HG03095 (cell line): ENCODE results near the gene FHAD1.

ENCODE experiments used
- ATAC-seq: cut with Tn5 transposase; IDR thresholded peaks from one replicate; pipeline ENCODE4 v1.9.1; 2021; ENCODE audit warnings: moderate library complexity; ENCODE audit not compliant: unreplicated experiment

The FHAD1 gene

DNA sequence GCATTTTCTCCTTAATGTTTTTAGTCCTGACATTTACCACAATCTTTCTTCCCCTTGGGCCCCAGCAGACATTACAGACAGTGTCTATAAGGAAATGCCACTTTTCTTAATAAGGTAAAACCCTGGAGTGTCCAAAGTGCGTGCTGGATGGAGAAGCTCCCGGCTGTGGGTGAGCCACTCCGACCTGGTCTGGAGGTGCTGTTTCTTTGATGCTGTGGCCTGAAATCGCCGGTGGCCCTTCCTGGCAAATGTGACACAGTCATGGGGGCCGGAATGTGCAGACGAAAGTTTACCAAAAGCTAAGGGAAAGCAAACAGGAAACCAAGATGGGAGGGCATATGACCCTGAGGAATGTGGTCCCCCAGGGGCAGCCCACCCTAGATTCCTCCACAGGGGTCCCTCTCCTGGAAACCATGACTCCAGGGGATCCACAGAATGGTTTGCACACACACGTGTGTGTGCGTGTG, 77.9 kb downstream of the FHAD1 start:
- no peak for ATAC-seq

DNA sequence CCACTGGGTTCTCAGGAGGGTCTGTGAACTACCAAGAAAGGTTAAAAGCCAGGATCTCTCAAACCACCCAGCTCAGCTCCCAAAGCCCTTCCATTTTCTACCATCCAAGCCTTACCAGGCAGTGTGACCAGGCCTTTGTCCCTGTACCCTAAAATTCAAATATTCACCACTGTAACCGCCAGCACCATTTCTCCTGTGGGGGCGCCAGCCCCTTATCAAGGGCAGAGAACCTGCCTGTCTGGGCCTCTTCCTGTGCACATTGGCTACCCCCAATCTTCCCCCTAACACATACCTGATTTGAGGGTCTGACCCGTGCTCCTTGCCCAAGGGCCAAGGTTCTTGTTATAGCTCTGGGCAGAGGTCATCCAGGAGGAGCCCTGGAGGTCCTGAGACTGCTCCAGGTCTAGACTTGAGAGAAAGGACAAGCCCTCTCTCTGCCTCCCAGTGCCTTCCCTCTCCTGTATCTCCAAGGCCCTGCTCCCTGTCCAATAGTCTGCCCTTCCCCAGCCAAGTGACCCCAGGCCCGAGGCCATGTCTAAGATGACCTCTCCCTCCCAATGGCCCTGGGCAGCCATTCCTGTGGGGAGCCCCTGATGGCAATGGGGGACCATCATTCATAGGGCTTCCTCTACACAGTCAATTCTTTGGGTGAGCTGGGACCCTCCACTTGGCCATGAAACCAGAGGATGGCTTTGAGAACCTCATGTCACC, 78.5 kb downstream of the FHAD1 start:
- no peak for ATAC-seq

DNA sequence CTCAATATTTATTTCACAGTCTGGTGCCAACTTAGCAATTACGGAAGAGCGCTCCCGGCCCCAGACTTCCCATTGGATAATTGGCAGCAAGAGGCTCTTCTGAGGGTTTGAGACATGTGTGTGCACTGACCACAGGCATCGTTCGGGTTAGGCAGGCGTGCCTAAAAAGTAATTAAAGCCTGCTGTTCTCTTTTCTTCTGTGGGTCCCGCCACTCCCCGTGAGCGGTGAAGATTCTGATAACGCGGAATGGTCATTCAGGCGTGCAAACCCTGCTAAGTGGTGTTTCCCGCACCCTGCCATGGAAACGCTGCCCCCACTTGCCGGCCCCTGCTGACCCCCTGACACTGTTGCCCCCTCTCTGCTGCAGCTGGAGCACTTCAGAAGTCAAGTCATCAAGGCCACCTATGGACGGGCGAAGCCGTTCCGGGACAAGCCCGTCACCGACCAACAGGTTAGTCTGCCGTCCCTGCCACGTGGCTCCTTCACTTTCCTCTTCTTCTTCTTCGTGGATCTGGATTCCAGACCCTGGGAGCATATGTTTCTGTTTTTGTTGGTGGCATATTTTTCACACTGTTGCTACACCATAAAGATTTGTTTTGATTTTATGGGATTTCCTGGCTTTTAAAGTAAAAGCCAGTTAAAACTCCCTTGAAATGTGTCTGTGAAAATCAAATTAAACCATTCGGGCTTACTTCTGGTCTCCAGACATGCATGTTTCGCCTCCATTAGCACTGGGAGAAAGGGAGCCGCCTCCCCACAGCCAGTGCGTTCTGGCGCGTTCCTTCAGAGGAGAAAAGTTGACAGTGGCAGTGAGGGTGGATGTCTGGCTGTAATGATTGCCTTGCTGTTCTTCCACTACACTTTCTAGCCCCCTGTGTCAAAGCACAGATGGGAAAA, 79.9 kb downstream of the FHAD1 start:
- ATAC-seq: no peak

DNA sequence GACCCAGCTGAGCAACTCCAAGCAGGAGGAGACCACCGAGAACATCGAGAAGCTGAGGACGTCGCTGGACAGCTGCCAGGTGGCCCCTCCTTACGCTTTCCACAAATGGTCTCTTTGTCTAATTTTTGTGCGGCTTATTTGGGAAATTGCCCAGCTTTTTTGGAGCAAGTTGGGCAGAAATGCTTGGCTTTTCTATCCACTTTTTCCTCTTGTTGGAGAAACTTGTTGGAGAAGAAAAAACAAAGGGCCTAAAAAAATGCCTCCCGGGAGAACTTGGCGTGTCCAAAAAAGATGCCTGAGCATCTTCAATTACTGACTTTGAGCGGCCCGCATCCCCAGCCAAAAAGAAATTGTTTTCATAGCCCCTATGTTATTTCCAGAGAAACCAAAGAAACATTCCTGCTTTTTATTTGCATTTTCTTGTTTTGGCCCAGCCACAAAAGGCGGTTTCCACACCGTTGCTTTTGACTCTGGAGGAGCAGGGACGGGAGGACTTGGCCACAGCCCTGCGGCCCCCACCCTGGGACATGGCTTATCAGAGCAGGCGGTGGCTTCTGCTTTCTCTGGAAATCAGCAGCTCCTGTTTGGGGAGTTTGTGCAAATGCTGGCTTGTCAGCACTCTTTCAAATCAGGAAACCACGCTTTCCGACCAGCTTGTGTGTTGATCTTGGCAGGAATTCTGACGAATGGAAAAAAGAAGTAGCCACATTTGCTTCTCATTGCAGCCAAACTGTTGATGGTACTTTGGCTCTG, 81.5 kb downstream of the FHAD1 start:
- ATAC-seq: no peak

DNA sequence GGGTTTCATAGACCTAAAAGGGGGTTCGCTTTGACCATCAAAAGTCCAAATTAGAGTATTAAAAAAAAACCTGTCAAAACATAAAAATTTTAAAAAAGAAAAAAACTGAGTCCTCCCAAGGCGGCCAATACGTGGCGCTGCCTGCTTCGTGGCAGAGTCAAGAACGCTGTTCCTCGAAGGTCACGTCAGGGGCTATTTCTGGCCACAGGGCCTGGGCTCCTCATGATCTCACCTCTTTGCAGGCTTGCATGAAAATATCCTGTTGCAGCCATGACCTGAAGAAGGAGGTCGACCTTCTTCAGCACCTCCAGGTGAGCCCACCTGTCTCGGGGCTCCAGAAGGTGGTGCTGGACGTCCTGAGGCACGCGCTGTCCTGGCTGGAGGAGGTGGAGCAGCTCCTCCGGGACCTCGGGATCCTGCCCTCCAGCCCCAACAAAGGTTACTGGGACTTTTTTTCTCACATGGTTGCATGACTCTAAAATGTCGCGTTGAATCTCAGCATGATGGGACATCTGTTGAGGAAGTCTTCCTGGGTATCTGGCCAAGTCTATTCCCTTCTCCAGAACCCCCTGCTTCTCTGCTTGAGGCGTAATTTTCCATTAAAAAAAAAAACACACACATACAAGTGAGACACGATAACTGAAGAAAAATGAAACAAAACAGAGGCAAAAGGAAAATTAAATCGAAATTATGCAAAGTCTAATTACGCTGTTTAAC, 82.2 kb downstream of the FHAD1 start:
- ATAC-seq: no peak

DNA sequence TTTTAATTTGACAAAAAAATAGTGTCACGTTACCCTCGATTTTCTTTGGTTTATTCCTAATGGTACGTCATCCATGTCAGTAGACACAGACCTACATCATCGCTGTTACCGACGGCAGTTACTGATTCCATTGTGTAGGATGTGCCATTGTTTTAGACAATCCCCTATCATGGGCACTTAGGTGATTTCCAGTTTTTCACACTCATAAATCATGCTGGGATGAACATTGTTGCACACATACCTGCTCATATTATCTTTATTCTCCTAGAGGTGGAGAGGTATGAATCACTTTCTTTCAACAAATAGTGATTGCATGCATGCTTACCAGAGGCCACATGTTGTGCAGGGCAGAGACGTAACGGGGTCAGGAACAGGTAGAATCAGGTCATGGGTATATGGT, 83.0 kb downstream of the FHAD1 start:
- ATAC-seq: no peak

DNA sequence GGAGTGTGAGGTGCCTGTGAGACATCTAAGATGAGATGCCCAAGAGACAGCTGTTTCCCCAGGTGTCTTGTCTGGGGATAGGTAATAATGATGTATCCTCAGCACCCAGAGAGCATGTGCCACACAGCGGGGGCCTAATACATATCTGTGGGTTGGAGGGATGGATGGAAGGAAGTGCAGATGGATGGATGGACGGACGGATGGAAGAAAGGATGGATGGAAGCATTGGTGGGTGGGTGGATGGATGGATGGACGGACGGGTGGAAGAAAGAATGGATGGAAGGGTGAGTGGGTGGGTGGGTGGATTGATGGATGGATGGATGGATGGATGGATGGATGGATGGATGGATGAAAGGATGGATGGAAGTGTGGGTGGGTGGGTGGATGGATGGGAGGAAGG, 84.2 kb downstream of the FHAD1 start:
- ATAC-seq: no peak

DNA sequence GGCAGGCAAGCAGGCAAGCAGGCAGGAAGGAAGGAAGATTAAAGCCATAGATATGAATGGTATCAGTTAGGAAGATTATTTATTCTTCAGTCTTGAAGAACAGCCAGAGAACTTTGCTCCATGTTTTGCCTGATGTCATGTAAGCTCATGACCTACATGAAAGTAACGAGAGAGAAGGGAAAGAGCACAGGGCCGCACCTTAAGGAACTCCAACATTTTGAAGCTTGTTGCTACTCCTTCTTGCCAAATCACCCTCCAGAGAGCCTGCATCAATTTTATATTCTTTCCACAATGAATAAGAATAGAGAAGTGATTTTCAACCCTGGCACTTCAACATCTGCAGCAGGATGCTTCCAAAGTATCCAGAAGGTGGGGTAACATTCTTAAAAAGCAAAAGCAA, 84.7 kb downstream of the FHAD1 start:
- ATAC-seq: no peak

DNA sequence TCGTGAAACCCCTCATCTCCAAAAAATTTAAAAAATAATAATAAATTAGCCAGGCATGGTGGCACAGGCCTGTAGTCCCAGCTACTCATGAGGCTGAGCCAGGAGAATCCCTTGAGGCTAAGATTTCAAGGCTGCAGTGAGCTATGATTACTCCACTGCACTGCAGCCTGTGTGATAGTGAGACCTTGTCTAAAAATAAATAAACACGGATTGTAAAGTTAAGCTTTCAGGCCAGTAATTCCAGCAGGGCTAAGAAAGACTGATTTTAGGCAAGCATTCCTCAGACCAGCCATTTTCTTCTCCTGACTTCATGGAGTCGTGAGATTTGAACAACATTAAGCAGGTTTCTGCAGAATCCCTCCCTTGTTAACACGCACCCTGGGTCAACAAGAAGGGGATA, 85.5 kb downstream of the FHAD1 start:
- ATAC-seq: no peak

DNA sequence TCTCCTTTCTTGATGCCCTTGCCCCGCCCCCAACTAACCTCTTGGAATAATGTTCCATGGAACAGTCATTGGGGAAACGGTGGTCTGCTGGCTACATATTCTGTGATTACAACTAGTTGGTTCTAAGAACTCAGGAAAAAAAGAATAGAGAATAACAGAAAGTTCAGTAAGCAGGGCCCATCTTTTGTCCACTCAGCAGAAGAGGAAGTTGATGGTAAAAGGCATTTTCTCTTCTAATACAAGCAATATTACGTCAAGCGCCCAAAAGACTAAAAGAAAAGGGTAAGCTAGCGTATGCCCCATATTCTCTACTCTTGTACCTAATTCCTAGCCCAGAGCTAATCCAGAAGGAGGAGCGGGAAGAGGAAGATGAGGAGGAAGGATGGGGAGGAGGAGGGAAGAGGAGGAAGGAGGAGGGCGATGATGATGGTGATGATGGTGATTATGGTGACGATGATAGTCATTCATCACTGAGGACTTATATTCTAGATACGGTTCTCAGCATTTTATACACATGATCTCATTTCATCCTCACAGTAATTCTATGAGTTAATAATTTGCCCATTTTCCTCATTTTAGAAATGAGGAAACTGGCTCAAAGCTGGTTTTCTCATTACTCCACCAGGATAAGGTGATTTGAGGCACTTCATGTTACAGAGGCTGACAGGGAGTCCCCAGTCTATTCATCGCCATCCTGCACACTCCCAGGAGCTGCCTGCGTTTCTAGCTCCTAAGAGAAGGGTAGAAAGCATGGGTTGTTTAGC, 86.1 kb downstream of the FHAD1 start:
- ATAC-seq: no peak

DNA sequence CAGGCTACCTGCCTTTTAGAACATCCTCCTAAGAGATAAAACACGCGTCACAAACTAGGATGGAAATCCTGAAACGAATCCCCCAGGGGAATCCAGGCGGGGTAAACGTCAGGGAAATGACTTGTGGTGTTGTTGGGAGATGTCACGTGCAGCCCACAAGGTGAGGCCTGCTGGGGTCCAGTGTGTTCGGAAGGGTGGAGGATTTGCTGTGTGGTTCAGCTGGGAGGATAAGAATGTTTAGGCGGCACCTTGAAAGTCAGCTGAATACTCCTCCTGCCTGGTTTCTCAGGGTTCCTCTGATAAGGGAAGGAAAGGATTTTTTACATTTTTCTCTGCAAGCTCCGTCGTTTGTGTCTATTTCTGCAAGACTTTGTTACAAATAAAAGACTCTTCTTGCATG, 88.0 kb downstream of the FHAD1 start:
- ATAC-seq: no peak

DNA sequence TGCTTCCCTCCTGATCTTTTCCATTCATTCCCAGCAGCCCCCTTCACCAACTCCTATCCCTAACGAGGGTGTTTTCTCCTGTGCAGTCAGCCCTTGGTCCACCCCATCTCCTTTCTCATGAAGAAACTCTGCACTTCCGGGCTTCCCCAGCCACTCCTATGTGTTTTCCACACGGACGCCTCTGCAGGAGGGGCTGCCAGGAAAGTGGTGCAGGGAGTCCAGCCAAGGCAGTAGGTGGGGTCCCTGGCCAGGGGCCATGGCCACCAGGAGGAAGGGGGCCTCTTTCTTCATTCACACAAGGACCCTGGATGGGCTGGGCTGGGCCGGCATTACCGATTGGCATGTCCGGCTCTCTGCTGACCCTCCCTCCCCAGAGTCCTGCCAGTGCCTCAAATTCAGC, 89.8 kb downstream of the FHAD1 start:
- ATAC-seq: no peak

DNA sequence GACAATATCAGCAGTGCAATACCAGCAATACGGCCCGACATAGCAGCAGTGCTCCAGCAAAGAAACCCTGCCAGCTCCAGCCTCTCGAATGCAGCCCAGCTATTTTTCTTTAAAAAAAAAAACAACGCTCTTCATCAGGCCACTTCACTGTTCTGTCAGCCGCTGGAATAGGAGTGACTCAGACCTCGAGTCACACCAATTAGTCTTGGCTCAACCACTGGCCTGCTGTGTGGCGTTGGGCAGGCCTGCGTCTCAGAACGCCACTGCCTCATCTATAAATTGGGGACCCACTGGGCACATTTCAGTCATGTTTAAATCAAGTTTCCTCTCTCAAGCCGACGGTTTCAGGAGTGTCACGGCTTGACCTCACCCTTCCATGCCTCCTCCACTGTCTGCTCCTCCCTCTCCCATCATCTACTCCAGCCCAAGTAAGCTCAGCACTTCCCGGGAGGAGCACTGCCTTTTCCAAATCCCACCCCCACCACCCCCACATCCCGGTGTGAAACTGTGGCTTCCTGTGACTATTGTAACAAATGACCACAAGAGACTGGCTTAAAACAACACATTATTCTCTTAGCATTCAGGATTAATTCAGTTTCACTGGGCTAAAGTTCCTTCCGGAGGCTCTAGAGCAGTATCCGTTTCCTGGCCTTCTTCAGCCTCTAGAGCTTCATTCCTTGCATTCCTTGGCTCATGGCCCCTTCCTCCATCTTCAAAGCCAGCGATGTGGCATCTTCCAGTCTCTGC, 90.8 kb downstream of the FHAD1 start:
- no peak for ATAC-seq

DNA sequence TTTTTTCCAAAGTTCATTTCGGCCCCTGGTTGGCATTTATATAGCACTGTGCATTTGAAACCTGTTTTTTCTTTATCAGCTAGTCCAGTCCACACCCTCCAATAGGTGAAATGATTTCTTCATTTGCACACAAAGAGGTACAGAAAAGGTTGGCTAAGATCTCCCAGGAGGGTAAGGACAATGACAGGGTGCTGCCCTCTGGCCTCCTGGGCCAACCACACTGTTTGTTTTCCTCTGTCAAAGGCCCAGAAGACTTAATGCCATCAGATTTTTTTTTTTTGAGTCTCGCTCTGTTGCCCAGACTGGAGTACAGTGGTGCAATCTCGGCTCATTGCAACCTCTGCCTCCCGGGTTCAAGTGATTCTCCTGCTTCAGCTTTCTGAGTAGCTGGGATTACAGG, 92.5 kb downstream of the FHAD1 start:
- ATAC-seq: no peak

DNA sequence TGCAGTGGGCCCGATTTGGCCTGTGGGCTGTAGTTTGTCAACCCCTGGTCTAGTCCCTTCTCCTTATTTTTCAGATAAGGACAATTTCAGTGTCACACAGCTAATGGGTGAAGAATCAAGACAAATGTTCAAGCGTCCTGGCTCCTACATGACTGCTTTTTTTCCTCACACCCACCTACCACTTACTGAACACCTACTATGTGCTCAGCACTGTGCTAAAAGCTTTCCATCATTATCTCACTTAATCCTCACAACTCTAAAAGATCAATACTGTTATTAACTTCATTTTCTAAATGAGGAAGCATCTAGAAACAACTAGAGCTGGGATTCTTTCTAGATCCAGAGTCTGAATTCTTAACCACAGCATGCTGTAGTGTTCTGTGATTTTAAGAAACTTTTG, 94.2 kb downstream of the FHAD1 start:
- no peak for ATAC-seq

DNA sequence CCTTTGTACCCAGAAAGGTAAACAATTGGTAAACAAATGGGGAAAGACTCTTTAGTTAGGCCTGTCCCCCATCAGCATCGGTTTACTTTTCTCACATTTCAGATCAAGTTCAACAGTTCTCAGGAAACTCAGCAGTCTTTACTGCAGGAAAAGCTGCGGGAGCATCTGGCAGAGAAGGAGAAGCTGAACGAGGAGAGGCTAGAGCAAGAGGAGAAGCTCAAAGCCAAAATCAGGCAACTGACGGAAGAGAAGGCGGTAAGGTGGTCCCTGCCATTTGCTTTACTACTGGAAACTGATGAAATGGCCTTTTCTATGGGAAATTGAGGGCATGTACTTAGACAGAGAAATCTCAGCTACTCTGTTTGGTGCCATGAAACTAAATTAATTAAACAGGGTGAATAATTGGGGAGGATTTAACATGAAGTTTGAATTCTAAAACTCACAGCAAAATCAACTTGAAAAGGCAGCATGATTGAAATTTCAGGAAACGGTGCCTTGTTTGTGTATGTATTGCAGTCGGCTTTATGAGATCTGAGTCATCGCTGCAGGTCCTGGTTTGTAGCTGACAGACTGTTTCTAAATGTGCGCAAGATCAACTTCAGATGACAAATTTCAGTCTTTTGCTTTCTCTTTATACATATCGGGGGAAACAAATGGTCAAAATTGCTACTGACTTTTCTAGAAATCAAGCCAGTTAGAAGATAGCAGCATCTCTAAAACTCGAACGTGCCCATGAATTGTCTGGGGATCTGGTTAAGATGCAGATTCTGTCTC, 94.8 kb downstream of the FHAD1 start:
- no peak for ATAC-seq

DNA sequence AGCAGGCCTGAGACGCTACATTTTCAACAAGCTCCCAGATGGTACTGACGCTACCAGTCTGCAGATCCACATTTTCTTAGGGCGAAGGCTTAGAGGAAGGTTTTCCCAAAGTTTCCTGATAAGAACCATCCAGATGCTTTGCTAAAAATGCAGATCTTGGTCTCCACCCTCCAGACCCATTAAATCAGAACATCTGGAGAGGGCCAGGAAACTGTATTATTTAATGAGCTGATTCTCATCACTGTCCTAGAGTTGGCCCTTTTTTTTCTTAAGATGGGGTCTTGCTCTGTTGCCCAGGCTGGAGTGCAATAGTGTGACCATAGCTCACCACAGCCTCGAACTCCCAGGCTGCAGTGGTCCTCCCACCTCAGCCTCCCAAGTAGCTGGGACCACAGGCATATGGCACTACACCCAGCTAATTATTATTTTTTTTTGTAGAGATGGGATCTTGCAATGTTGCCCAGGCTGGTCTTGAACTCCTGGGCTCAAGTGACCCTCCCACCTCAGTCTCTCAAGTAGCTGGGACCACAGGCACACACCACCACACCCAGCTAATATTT, 95.5 kb downstream of the FHAD1 start:
- ATAC-seq: no peak

DNA sequence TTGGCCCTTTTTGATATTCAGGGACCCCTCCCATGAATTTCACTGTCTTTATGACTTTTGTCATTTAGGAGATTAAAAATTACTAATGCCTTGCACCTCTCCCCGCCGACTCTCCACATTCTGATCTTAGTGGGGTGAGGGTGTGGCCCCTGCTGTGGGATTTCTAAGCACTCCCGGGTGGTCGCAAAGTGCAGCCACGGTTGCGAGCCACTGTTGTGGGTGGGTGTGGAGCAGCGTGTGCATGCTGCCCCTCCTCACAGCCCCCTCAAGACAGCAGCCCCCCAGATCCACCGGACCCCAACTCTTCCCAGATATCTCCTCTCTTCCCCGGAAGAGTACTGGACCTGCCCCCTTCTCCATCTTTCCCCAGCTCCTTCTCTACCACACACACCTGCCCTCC, 96.1 kb downstream of the FHAD1 start:
- no peak for ATAC-seq
